Skeletal muscle cell (primary cell): Measurements from ENCODE around the gene DCLK2.

ENCODE experiments used
- DNase-seq: peaks from one replicate; pipeline ENCODE4 v3.0.0-alpha.2; 2010; ENCODE audit warnings: low read depth
- H3K4me3 ChIP-seq: 2 replicates; pipeline ENCODE4 v1.5.1; 2011; ENCODE audit warnings: low read depth, mild to moderate bottlenecking, control low read depth, low read length, moderate library complexity

Gene DCLK2

DNA sequence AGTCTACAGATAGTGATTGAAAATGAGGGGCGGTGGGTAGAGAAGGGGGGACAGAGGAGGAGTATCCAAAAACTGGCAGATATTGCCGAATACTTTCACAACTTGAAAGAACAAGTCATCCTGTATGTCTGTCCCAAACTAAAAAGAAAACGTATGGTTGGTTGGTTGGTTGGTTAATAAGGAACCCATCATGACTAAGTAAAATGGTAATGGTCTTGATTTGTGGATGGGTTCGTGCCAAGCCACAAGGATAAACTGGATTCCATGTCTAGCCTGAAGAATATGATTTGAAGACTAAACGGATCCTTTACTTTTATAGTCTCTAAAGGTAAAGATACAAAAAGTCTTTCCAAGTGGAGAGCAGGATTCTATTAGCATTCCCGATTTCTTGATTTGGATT, 208.4 kb downstream of the DCLK2 start:
- DNase-seq: no peak
- H3K4me3 ChIP-seq: no peak overlapping the region

DNA sequence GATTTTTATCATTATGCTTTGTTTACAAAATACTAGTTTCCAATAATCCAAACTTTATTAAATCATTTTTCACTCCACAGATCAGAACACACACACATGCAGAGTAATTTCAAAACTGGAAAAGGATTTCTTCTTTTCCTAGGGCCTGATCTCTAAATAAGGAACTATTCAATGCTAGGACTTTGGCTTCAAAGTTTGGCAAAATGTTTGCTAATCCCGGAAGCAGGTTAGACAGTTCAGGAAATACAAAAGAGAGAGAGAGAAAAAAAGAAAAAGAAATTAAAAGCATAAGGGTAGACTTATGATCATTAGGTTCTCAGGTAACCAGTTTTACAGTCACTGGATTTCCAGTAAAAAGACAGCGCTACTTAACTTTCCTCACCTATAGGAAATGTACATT, 211.0 kb downstream of the DCLK2 start:
- no peak for DNase-seq
- no peak overlapping the region for H3K4me3 ChIP-seq

DNA sequence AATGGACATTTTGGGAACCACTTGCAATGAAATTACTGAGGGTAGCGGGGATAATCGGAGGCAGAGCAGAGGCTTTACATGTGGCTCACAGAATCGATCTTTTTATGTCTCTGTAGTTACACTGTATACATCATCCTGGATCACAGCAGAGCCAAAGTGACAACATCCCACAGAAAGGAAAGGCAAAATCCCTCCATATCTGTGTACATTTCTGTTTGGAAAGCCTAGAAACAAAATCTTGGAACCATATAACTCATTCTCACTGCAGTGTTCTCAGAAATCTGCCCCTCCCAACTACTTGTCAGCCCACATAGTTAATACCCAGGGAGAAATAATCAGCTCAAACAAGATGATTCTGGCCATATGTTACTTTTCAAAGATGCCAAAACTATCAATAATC, 211.6 kb downstream of the DCLK2 start:
- H3K4me3 ChIP-seq: no peak overlapping the region
- DNase-seq: no peak

GRCh38 chr4:150297861-150298474, 219.7 kb downstream of the DCLK2 start:
- no peak overlapping the region for H3K4me3 ChIP-seq
- DNase-seq: peak; percentile 33

- no peak for DNase-seq
Observed at GRCh38 chr4:150299816-150300215, 221.6 kb downstream of the DCLK2 start.

DNA sequence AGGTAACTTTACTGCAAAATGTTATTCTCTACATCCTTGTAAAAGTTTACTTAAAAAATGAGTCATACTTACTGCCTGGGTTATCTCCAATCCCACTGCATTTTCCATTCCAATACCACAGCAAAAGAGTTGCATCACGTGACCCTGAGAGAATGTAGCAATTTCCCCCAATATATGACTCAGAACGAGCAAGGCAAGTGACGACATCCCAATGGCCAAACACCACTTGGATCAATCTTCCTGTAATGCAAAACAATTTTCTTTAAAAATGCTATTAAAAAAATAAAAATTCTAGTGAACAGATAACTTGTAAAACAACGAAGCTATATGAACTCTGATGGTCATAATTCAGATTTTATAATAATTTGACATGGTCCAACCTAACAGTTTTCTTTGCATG, 224.3 kb downstream of the DCLK2 start:
- DNase-seq: peak; percentile 94
- no peak overlapping the region for H3K4me3 ChIP-seq

More at GRCh38 chr4:150299816-150300215, 221.6 kb downstream of the DCLK2 start:
- no peak overlapping the region for H3K4me3 ChIP-seq

GRCh38 chr4:150305995-150306394, 227.8 kb downstream of the DCLK2 start:
- peak; percentile 39 for DNase-seq
- no peak overlapping the region for H3K4me3 ChIP-seq

GRCh38 chr4:150306719-150307118, 228.5 kb downstream of the DCLK2 start:
- no peak overlapping the region for H3K4me3 ChIP-seq
- no peak for DNase-seq
